Kidney (tissue), 14 donors: ENCODE measurements around the gene DYNC1I1. TPM values are rescaled to one million over a fixed set of nuclear protein-coding genes. Genes with fewer than 3 reads are reported as not detected.
A peak's percentile ranks its signal among the peaks of the same experiment; 100 is the strongest.

Experiments
- DNase-seq, 5 donors: peaks; one replicate each; pipeline ENCODE4 v3.0.0-alpha.2; 2013 to 2020
- FAIRE-seq: peaks from 2 replicates; lab custom pipeline; 2012; peaks lifted over from hg19 to GRCh38; lab: Jason Lieb, UNC
- H3K27ac ChIP-seq, 2 donors: one replicate each; pipeline ENCODE4 v1.7.0; 2013; ENCODE audit warnings: low read depth in 2 of 2, low read length in 2 of 2, inconsistent platforms in 1 of 2
- H3K27me3 ChIP-seq: one replicate; pipeline ENCODE4 v1.7.1; 2013; ENCODE audit warnings: low read length, inconsistent platforms; ENCODE audit not compliant: control insufficient read depth, insufficient read depth
- H3K36me3 ChIP-seq, 3 donors: one replicate each; pipeline versions ENCODE4 v1.7.0 to v1.7.1; 2013; ENCODE audit warnings: low read length in 3 of 3, control low read depth in 1 of 3, inconsistent platforms in 1 of 3; ENCODE audit not compliant: insufficient read depth in 3 of 3, control insufficient read depth in 2 of 3
- H3K4me1 ChIP-seq, 3 donors: one replicate each; pipeline versions ENCODE4 v1.7.0 to v1.7.1; 2013; ENCODE audit warnings: low read length in 3 of 3, inconsistent platforms in 1 of 3, low read depth in 1 of 3; ENCODE audit not compliant: control insufficient read depth in 2 of 3, insufficient read depth in 2 of 3
- H3K4me3 ChIP-seq, 3 donors: one replicate each; pipeline versions ENCODE4 v1.7.0 to v1.8.1; 2013; ENCODE audit warnings: low read length in 3 of 3, control low read depth in 1 of 3, inconsistent platforms in 1 of 3
- H3K9ac ChIP-seq, 3 donors: one replicate each; pipeline versions ENCODE4 v1.7.0 to v1.7.1; 2013; ENCODE audit warnings: low read length in 3 of 3, control low read depth in 1 of 3, inconsistent platforms in 1 of 3
- H3K9me3 ChIP-seq, 3 donors: one replicate each; pipeline versions ENCODE4 v1.7.0 to v1.7.1; 2013; ENCODE audit warnings: low read length in 3 of 3, control low read depth in 1 of 3, inconsistent platforms in 1 of 3; ENCODE audit not compliant: control insufficient read depth in 2 of 3, insufficient read depth in 1 of 3
- intact Hi-C: fragments of 100-400 bp; cut with DNase I; formaldehyde crosslinking; loops from one replicate; pipeline ENCODE4 v1.11.1; 2022
- polyA plus RNA-seq: library from polyadenylated mRNA; stranded (reverse); fragments of 350-450 nt; fragmentation: Illumina TruSeq; extraction: RNeasy Lipid Tissue Mini Kit (QIAGEN cat#74804); gene quantifications from one replicate; pipeline ENCODE4 v1.2.3, GENCODE V29; 2014; ENCODE audit warnings: low read depth, low replicate concordance; ENCODE audit not compliant: insufficient read depth
- total RNA-seq: library from RNA; stranded (reverse); fragmentation: NEBNext Ultra II Directional; extraction: Animal tissue kit (Norgen Biotek cat#: 25700); gene quantifications from one replicate; pipeline ENCODE4 v1.2.1, GENCODE V29; 2021
- TF ChIP-seq, protein P1 (sequence below): IDR thresholded peaks from 3 replicates; pipeline ENCODE4 v1.5.1; 2012; ENCODE audit warnings: mild to moderate bottlenecking, moderate library complexity, borderline replicate concordance; ENCODE audit not compliant: insufficient read depth; ENCODE audit errors: extremely low read depth
- donor health status: control.
- donor health status: control.
- donor health status: control.
- donor health status: control.
- donor health status: control.
- donor health status: DM: yes; HTN: yes; CAD: no.
- donor health status: Normal renal cell carcinoma (clear cell type).

Gene DYNC1I1
- total and polyA plus RNA-seq, 2 donors from 2014 or later = 2.3 to 2.6 TPM

DNA sequence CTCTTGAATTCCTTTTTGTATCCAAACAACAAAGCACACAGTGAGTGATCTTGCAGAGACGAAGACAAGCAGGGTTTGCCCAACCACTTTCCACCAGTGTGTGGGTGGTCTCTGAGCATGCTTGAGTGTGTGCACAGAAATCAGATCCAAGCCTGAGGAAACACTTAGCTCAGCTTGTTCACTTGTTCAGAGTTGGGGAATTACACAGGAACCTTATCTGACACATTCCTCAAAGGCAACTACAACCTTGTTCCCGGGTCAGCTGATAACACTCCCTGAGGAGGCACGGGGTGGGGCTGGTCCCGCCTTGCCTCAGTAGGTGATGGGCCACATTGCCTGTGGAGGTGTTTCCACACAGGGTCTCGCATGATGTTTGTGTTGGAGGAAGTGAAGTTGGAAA is 216.9 kb downstream of the DYNC1I1 start:
- H3K9ac ChIP-seq = no peak overlapping the region
- TF ChIP-seq, protein P1, sequence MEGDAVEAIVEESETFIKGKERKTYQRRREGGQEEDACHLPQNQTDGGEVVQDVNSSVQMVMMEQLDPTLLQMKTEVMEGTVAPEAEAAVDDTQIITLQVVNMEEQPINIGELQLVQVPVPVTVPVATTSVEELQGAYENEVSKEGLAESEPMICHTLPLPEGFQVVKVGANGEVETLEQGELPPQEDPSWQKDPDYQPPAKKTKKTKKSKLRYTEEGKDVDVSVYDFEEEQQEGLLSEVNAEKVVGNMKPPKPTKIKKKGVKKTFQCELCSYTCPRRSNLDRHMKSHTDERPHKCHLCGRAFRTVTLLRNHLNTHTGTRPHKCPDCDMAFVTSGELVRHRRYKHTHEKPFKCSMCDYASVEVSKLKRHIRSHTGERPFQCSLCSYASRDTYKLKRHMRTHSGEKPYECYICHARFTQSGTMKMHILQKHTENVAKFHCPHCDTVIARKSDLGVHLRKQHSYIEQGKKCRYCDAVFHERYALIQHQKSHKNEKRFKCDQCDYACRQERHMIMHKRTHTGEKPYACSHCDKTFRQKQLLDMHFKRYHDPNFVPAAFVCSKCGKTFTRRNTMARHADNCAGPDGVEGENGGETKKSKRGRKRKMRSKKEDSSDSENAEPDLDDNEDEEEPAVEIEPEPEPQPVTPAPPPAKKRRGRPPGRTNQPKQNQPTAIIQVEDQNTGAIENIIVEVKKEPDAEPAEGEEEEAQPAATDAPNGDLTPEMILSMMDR = no peak
- H3K27me3 ChIP-seq = no peaks in the 10 kb centered on the region
- H3K36me3 ChIP-seq = no peaks in the 10 kb centered on the region
- H3K4me1 ChIP-seq = no peaks in the 10 kb centered on the region
- H3K9me3 ChIP-seq = no peaks in the 10 kb centered on the region
- DNase-seq (peak in 1 of 5 donors; percentile 29), FAIRE-seq (no peak)
- H3K4me3 ChIP-seq = no peak overlapping the region
- no peak overlapping the region for H3K27ac ChIP-seq
- intact Hi-C loops = no loop called here

DNA sequence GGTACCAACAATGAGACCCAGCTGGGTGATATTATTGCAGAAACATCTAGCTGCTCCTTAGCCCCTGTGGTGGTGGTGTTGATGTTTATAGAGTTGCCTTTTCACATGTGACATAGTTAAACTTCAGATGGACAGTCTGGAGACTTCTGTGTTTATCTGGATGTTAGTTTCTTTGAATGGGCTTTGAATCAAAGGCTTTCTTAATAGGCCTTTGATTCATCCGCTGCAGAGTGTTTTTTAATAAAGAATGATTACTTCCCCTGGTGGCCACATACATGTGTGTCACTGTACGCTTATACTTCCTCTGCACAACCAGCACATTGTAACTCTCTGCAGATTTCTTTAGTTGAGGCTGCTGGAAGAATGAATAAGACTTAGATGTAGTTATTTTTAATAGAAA is 221.0 kb downstream of the DYNC1I1 start:
- Histone ChIP-seq H3K27me3 (no peaks in the 10 kb centered on the region), H3K4me1 (no peaks in the 10 kb centered on the region), H3K36me3 (no peaks in the 10 kb centered on the region), H3K4me3 (no peak overlapping the region), H3K27ac (no peak overlapping the region), H3K9me3 (no peaks in the 10 kb centered on the region), H3K9ac (no peak overlapping the region)
- TF ChIP-seq, protein P1 = no peak
- intact Hi-C loops = no loop called here
- DNase-seq (peak in 1 of 5 donors; percentile 25), FAIRE-seq (no peak)

DNA sequence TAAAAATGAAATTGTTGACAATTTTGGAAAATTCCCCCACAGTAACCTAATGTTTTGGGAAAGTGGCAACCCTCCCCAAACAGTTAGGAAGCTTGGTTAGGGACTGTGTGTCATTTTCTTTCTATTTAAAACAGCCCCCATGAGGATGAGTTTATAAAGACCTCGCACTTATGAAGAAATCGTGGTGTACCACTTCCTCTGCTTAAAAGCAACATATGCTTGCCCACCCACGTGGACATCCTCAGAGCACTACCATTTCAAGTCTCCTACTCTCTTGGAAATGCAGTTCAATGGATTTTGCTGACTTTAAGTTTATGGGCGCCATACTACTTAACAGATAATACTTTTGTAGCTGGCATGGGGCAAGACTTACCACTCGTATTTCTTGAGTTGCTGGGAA is 223.8 kb downstream of the DYNC1I1 start:
- Histone ChIP-seq H3K27me3 (no peaks in the 10 kb centered on the region), H3K9me3 (no peaks in the 10 kb centered on the region), H3K4me1 (no peaks in the 10 kb centered on the region), H3K9ac (no peak overlapping the region), H3K27ac (no peak overlapping the region), H3K36me3 (no peaks in the 10 kb centered on the region), H3K4me3 (no peak overlapping the region)
- FAIRE-seq (no peak), DNase-seq (no peak)
- TF ChIP-seq, protein P1 = no peak
- intact Hi-C loops = no loop called here

DNA sequence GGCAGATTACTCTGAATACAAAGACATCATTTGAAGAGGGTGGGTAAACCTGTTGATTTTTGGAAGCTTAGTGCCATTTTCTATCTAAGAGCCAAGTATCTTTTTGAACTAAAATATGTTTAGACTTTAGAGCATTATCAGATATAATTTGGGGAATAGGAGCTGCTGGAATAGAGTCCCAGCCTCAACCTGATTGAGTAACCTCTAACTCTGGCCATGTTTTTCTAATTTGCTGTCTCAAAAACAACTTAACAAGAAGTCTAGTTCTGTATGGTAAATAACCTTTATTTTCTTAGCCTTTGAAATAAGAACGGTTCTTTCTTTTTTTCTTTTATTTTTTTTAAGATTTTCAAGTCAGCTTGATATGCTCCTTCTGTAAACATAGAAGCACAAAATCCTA is 224.5 kb downstream of the DYNC1I1 start:
- TF ChIP-seq, protein P1 = no peak
- H3K27me3 ChIP-seq = no peaks in the 10 kb centered on the region
- no peak overlapping the region for H3K27ac ChIP-seq
- no peaks in the 10 kb centered on the region for H3K4me1 ChIP-seq
- H3K9ac ChIP-seq = no peak overlapping the region
- FAIRE-seq (no peak), DNase-seq (no peak)
- intact Hi-C loops = no loop called here
- H3K9me3 ChIP-seq = no peaks in the 10 kb centered on the region
- no peaks in the 10 kb centered on the region for H3K36me3 ChIP-seq
- H3K4me3 ChIP-seq = no peak overlapping the region
